ENCODE results near the gene SYT1.

The SYT1 gene

DNA sequence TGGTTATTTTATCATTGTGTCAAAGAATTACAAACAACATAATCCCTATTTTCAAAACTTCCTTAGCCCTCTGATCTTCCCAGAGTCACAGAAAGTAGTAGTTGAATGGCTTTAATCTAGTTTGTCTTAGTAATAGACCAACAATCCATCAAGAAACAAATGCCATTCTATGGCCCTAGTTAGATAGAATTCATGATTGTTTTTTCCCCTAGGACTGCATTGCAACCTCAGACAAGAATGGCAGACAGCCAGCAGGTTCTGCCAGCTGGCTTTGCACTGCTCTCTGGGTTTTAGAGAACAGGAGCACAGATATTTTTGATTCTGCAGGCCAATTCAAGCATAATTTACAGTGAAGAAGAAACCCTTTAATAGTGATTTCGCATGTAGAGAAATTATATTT lies 33.8 kb downstream of the SYT1 start:
- DNase-seq, result no peak

DNA sequence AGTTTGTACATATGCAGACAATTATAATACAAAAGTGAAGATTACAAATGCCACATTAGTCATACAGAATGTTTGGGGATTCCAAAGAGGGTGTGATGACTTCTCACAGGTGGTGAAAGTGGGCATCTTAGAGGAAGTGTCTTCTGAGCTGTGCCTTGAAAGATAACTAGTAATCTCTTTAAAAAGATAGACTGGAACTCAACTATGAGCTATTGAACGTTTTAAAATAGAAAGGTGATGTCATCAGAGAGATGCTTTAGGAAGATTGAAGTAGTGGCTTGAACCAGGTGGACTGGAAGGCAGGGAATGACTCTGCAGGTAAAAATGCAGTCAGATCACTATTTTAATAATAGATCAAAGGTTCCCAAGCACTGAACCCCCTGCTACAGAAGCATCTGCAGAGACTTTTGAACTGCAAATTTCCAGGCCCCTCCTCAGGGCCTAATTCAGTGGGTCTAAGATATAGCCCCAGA lies 50.3 kb downstream of the SYT1 start:
- no peak for DNase-seq

- DNase-seq, result peak; percentile 54
Observed at GRCh38 chr12:78916845-78917480, 52.4 kb downstream of the SYT1 start.

DNA sequence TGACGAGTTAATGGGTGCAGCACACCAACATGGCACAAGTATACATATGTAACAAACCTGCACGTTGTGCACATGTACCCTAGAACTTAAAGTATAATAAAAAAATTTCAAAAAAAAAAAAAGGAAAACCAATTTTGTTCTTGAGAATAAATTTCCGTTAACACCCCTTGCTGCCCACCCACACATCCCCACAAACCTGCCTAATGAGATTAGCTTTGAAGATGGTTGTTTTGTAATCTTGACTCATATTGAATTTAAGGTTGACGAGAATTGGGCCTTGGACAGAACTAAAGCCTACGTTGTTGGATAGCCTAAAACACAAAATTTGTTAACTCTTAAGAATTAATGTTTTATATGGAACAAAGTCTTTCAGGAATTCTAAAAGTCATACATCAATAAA lies 52.9 kb downstream of the SYT1 start:
- DNase-seq, result no peak

DNA sequence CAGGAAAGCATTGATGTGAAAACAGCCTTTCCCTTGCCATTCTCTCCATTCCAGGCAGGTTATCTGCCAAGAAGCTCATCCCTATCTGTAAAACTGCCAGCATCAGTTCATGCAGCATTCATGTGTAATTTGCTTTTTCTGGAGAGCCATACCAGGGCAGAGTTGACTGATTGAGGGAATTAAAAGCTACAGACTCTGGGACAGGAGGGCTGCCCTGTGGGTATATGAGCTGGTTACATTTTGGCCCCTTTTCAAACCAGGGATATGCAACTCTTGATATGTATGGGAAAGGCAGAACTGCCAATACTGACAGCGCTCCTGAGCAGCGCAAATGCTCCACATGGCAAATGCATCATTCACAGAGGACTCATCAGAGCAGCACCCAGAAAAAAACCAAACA lies 53.7 kb downstream of the SYT1 start:
- no peak for DNase-seq

GRCh38 chr12:78928200-78929074 lies 63.9 kb downstream of the SYT1 start:
- DNase-seq, result peak; percentile 44

GRCh38 chr12:78929075-78929418 lies 64.5 kb downstream of the SYT1 start:
- DNase-seq, result no peak

DNA sequence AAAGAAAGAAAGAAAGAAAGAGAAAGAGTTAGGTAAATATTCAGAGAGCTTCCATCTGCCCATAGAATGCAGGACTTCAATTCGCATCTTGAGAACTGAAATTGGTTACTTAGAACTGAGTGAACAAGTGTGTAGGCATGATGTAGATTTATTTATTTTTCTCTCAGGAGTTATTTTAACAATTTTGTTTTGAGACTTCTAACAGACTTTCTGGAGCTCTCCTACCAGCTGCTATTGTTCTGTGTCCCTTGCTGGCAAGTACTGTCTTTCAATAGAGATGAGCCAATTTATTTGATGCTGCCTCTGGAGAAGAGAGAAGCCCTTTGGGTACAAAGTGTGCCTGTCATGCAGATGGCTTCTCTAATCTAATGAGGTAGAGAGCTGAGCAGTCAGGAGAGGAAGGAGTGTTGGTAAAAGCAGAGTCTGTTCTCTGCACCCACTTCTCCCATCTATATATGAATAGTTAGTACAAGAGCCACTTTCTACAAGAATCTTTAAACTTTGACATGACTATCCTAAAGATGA lies 67.0 kb downstream of the SYT1 start:
- no peak for DNase-seq

DNA sequence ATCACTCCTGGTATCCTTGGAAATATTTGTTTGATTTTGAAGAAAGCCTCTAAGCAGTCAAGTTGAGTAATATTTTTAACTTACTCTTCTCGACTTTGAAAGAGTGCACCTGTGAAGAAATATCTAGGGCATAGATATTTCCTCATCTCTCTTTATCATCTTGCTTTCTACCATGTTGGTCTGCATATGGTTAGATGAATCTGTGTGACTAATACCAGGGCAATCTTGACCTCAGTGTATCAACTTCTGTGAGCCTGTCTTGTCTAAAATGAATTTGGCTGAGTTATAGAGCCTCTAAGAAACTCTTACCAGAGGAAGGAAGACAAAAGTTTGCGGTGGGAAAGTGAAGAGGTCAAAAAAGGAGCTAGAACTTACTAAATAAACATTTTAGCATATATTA lies 68.4 kb downstream of the SYT1 start:
- no peak for DNase-seq

DNA sequence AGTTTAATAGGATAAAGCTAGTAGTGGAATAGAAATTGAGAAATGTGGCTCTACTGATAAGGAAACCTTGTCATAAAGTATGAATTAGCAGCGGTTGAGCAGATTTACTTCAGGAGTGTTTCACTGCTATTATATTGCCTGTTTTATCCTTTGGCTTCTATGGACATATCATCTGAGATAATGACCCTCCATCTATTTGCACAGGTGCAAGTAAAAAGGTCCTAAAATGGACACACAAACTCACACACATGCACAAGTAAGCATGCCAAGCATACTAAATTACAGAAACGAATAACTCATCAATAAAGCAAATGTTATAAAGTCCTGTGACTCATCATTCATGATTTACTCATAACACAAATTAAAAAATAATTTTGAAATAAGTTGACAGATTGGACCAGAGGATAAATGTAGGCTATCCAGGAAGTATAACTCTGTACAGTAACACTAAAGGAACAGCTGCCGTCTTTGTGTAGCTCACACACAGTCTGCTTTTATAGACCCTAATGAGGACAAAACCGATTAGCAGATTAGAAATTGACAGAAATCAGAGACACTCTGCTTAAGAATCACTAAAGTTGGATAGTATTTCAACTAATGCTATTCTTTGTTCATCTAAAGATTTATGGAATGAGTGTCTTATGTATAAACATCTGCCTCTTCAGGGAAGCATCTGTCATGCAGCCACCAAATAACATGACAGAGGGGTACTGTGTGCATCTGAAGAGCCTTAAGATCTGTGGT lies 73.9 kb downstream of the SYT1 start:
- no peak for DNase-seq

DNA sequence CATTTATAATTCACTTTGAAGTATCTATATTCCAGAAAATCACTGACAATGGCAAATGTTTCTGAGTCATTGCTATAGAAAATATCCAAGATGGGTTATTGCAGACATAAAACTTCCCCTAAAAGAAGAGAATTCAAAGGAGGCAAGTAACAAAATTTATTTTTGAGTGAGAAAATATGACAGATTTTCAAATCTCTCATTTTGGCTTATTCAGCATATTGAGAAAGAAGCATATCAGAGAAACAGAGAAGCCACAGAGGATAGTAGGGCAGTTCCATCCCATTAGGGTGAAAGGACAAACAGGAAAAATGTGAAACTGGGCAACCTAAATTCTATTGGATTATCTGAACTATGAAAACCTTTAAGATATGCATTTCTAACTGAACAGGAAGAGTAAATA lies 85.0 kb downstream of the SYT1 start:
- DNase-seq, result no peak

DNA sequence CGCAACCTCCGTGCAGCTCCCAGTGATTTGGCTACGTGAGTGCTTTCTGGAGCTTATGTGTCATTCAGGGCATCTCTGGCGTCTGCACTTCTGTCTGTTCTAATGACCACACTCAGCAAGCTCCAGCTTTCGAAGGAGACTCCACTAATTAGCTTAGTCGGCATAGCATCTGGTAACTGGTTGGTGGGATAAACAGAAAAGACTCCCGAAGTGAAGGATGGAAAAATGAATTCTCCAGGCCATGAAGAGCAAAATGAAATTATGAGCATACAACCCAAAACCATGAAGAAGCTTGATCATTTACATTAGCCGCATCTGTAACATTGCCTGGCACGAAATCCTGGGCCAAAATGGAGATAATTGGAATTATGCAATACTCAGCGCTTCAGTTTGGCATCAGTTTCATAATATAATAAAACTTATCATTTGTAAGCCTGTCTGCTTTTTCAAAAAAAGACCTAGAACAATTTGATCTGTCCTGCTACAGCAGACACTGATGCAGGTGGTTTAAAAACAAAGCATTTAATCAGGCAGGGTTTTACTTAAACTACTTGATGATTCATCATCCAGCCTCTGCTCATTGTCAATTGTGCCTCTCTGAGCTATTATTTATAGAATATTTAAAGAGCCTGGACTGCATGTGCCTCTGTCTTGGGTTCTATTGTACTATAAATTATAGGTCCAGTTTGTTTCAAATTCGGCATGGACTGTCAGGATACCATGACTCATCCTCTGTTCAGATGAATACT lies 87.4 kb downstream of the SYT1 start:
- no peak for DNase-seq

DNA sequence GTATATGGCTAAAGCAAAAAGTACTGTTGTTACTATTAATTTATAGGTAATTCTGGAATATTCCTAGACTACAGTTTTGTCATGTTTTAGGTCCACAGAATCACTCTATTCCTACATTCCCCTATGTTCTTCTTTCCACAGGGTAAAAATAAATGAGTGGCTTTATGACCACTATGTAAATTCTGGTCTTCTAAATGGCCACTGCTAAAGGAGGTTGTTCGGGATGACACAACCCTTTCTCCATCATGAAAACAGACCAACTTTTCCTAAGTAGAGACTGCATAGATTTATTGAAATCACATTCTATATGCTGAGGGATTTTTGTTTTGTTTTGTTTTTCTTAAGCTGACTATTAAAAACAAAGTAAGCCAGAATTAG lies 88.0 kb downstream of the SYT1 start:
- no peak for DNase-seq

GRCh38 chr12:78958941-78959340 lies 94.4 kb downstream of the SYT1 start:
- DNase-seq, result no peak

- DNase-seq, result peak; percentile 6
Observed at GRCh38 chr12:78959556-78959955, 95.0 kb downstream of the SYT1 start.

- DNase-seq, result no peak
Observed at GRCh38 chr12:78961171-78961570, 96.6 kb downstream of the SYT1 start.

- DNase-seq, result peak; percentile 73
Observed at GRCh38 chr12:78963439-78964227, 99.1 kb downstream of the SYT1 start.

GRCh38 chr12:78964521-78964920 lies 99.9 kb downstream of the SYT1 start:
- peak; percentile 18 for DNase-seq

GRCh38 chr12:78966062-78966461 lies 101.5 kb downstream of the SYT1 start:
- DNase-seq, result no peak

DNA sequence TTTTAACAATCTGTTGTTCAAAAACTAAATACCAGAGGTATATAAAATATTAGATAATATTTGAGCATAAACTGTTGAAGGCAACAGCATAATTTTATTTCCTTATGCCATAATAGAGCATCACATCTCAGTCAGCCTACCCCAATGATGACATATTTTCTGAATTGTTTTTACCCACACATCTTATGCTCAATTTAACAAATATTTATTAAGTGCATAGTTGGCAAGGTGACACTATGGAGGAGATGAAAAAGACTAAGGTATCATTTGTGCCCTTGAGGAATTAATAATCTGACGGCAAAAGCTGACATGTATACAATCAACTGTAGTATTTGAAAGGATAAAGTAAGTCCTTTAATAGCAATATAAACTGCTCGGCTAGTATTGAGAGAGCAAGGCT lies 102.4 kb downstream of the SYT1 start:
- DNase-seq, result no peak

DNA sequence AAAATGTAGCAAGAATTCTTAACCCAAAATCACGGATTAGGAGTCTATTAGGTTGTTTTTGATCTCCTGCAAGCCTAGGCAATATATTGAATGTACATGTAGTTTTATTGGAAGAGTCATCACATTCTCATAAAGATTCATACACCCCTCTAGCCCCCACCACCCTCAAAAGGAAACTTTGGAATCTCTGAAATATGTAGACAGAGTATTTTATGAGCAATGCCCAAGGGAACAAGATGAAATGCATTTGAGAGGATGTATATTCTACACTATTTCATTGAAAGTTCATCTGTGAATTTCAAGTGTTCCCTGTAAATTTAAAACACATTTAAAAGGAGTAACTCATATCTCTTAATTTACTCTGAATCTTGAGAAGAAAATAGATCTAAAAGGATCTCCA lies 103.7 kb downstream of the SYT1 start:
- DNase-seq, result peak; percentile 58

DNA sequence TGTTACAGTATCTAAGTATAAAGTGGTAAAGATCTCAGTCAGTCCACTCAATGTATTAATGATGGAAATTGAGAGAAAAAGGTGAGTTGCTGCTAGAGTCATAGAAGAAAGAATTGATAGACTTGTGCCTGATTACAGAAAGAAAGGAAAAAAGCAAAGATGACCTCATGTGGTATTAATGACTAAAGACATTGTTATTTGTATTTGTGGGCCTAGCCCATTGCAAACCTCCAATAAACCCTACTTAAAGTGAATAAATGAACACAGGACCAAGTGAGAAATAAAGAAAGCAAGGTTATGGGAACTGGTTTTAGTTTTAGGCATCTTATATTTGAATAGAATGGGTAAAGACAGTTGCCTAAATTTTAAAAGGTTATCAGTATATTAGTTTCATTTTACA lies 105.5 kb downstream of the SYT1 start:
- no peak for DNase-seq
